Endothelial cell of umbilical vein (primary cell): ENCODE results near the gene MUC4. TPM values are rescaled to one million over a fixed set of nuclear protein-coding genes. Genes with fewer than 3 reads are reported as not detected.

Source experiments
- BruUV-seq: library from RNA; stranded (reverse); fragments of 400-500 nt; replicated peaks from 2 replicates; lab custom pipeline; 2021; lab: Mats Ljungman, UMichigan
- CTCF ChIA-PET: fragments of 300-600, 350-600 bp; sonication (Branson Sonifier 250); formaldehyde crosslinking; loops from one replicate; lab custom pipeline; 2021; ENCODE audit warnings: antibody characterized with exemption, inconsistent platforms; lab: Charles Lee
- POLR2A ChIA-PET: fragments of 300-600, 350-600 bp; sonication (Branson Sonifier 250); formaldehyde crosslinking; loops from one replicate; lab custom pipeline; 2021; ENCODE audit warnings: antibody characterized with exemption, inconsistent platforms; lab: Charles Lee
- DNase-seq: peaks from one replicate; pipeline ENCODE4 v3.0.0-alpha.2; 2011; ENCODE audit warnings: low read depth, low spot score
- FAIRE-seq: peaks from 2 replicates; lab custom pipeline; 2011; peaks lifted over from hg19 to GRCh38; lab: Jason Lieb, UNC
- H2AFZ ChIP-seq: 2 replicates; pipeline ENCODE4 v1.6.0; 2012; ENCODE audit warnings: low read depth, low read length, control low read depth, inconsistent platforms
- H3K27ac ChIP-seq: 2 replicates; pipeline ENCODE4 v1.5.1; 2011; ENCODE audit warnings: low read depth, mild to moderate bottlenecking, control low read depth, low read length, moderate library complexity; ENCODE audit not compliant: insufficient read depth
- H3K27me3 ChIP-seq, 2 experiments: 2 replicates each; pipeline versions ENCODE4 v1.6.0 to v1.6.1; 2011; ENCODE audit warnings: low read length in 2 of 2, mixed read lengths in 1 of 2; ENCODE audit not compliant: control insufficient read depth in 2 of 2, insufficient read depth in 2 of 2
- H3K36me3 ChIP-seq, 2 experiments: 2 replicates in 1 of 2; 3 replicates in 1 of 2; pipeline ENCODE4 v1.5.1; 2011; ENCODE audit warnings: low read length in 2 of 2, mild to moderate bottlenecking in 1 of 2, moderate library complexity in 1 of 2; ENCODE audit not compliant: control insufficient read depth in 2 of 2, insufficient read depth in 2 of 2; ENCODE audit errors: extremely low read depth in 1 of 2
- H3K4me1 ChIP-seq: 3 replicates; pipeline ENCODE4 v1.5.1; 2011; ENCODE audit warnings: mild to moderate bottlenecking, low read length; ENCODE audit not compliant: control insufficient read depth, insufficient read depth; ENCODE audit errors: extremely low read depth
- H3K4me2 ChIP-seq: 2 replicates; pipeline ENCODE4 v1.6.1; 2011; ENCODE audit warnings: low read length, control low read depth, mixed read lengths; ENCODE audit not compliant: insufficient read depth
- H3K4me3 ChIP-seq, 3 experiments: fragments of 200-600 bp in 1 of 3; sonication (generic), shearing (Covaris generic) in 1 of 3; replicated peaks in 1 of 3; 2 replicates each; pipeline ENCODE4 v1.5.1; 2011 to 2016; ENCODE audit warnings: control low read depth in 3 of 3, low read length in 3 of 3, mild to moderate bottlenecking in 2 of 3, inconsistent platforms in 1 of 3, low read depth in 1 of 3, moderate library complexity in 1 of 3; ENCODE audit not compliant: insufficient read depth in 1 of 3
- H3K79me2 ChIP-seq: 2 replicates; pipeline ENCODE4 v1.6.0; 2012; ENCODE audit warnings: low read length, inconsistent platforms; ENCODE audit not compliant: control insufficient read depth, insufficient read depth
- H3K9ac ChIP-seq: replicated peaks from 2 replicates; pipeline ENCODE3; 2011; ENCODE audit warnings: low read length, control low read depth; ENCODE audit not compliant: insufficient read depth; ENCODE audit errors: extremely low read depth
- H3K9me1 ChIP-seq: replicated peaks from 3 replicates; pipeline ENCODE4 v1.6.0; 2011; ENCODE audit warnings: mild to moderate bottlenecking, low read length; ENCODE audit not compliant: control insufficient read depth, insufficient read depth; ENCODE audit errors: extremely low read depth
- H3K9me3 ChIP-seq: replicated peaks from 2 replicates; pipeline ENCODE4 v1.5.1; 2012; ENCODE audit warnings: low read length, inconsistent platforms; ENCODE audit not compliant: control insufficient read depth, insufficient read depth
- H4K20me1 ChIP-seq: replicated peaks from 2 replicates; pipeline ENCODE3; 2011; ENCODE audit warnings: mild to moderate bottlenecking, low read length; ENCODE audit not compliant: control insufficient read depth, insufficient read depth; ENCODE audit errors: extremely low read depth
- CTCF ChIP-seq, 2 donors: IDR thresholded peaks; 1 replicate in 1 of 2; 2 replicates in 1 of 2; pipeline ENCODE4 v1.5.1; 2011; ENCODE audit warnings: low read length in 2 of 2, mild to moderate bottlenecking in 2 of 2, moderate library complexity in 2 of 2, control low read depth in 1 of 2, inconsistent platforms in 1 of 2, low read depth in 1 of 2; ENCODE audit not compliant: insufficient read depth in 1 of 2; ENCODE audit errors: extremely low read depth in 1 of 2
- EZH2 ChIP-seq: IDR thresholded peaks from 2 replicates; pipeline ENCODE4 v1.6.1; 2012; ENCODE audit warnings: borderline replicate concordance, low read depth, mild to moderate bottlenecking, moderate library complexity, low read length, inconsistent platforms; ENCODE audit not compliant: severe bottlenecking
- FOS ChIP-seq: IDR thresholded peaks from 2 replicates; pipeline ENCODE4 v1.6.1; 2011; ENCODE audit warnings: mild to moderate bottlenecking, low read length, moderate library complexity, borderline replicate concordance; ENCODE audit not compliant: insufficient read depth
- GATA2 ChIP-seq: IDR thresholded peaks from 2 replicates; pipeline ENCODE4 v1.7.0; 2011; ENCODE audit warnings: low read depth, mild to moderate bottlenecking, moderate library complexity, mixed read lengths, low read length; ENCODE audit not compliant: insufficient read length, insufficient read depth
- JUN ChIP-seq: IDR thresholded peaks from 2 replicates; pipeline ENCODE4 v1.6.1; 2011; ENCODE audit warnings: borderline replicate concordance, low read depth; ENCODE audit not compliant: insufficient read length, insufficient read depth
- MAX ChIP-seq: IDR thresholded peaks from 2 replicates; pipeline ENCODE4 v1.6.1; 2011; ENCODE audit not compliant: insufficient read depth, insufficient read length
- MYC ChIP-seq: IDR thresholded peaks from one replicate; pipeline ENCODE4 v1.6.1; 2011; ENCODE audit warnings: mild to moderate bottlenecking, low read depth, low read length
- POLR2A ChIP-seq: IDR thresholded peaks from 2 replicates; pipeline ENCODE4 v1.6.1; 2012; ENCODE audit warnings: low read depth, mild to moderate bottlenecking, control low read depth, low read length
- POLR2AphosphoS5 ChIP-seq: IDR thresholded peaks from 2 replicates; pipeline ENCODE4 v1.6.1; 2012; ENCODE audit warnings: low read depth, mild to moderate bottlenecking, control low read depth, low read length, moderate library complexity; ENCODE audit not compliant: insufficient read depth
- dilution Hi-C: fragments of 300-500 bp; cut with MboI; formaldehyde crosslinking; loops from one replicate; pipeline ENCODE4 v1.15.0; 2019; ENCODE audit warnings: low sequenced_read_pairs; ENCODE audit not compliant: extremely low pct_ligation_motif_present
- intact Hi-C: fragments of 100-400 bp; cut with micrococcal nuclease; formaldehyde crosslinking; loops from one replicate; pipeline ENCODE4 v1.10.0; 2022
- polyA plus RNA-seq, 4 experiments: library from polyadenylated mRNA; depleted of rRNA in 3 of 4; stranded (reverse) in 3 of 4; unstranded in 1 of 4; fragments of >200 nt; gene quantifications; 2 replicates each; pipeline versions ENCODE4 v1.2.1 to v1.2.3, GENCODE V29; 2011 to 2012; ENCODE audit warnings: missing spikeins in 1 of 4
- total RNA-seq: library from RNA; stranded (reverse); gene quantifications from 2 replicates; pipeline ENCODE4 v1.2.3, GENCODE V29; 2021

The MUC4 gene
- total and polyA plus RNA-seq, 2 donors (not counting 3 experiments of a cell fraction or from before 2014, with no cell fraction given): 0.04 TPM; not detected in 1

GRCh38 chr3:195854628-195855294 is 43.0 kb upstream of the MUC4 start:
- no peaks in the 10 kb centered on the region for H3K79me2 ChIP-seq
- ChIA-PET CTCF (interaction anchor here (0.9 to 11.6 kb wide), 2 partner anchors 8 to 39 kb away, joined by 4 to 454 read pairs; no protein-coding TSS in a partner anchor), POLR2A (no interaction called here)
- no peak for FAIRE-seq
- no peak overlapping the region for H3K27ac ChIP-seq
- no peak overlapping the region for H3K9ac ChIP-seq
- no peak for DNase-seq
- H3K4me2 ChIP-seq: no peak overlapping the region
- dilution Hi-C loops: no loop called here
- no peaks in the 10 kb centered on the region for H3K27me3 ChIP-seq
- intact Hi-C loops: loop anchor here (5.0 to 10.0 kb wide), 3 partner anchors 138 to 310 kb away; partner anchors contain the start of gene PPP1R2
- H2AFZ ChIP-seq: no peak overlapping the region
- no peaks in the 10 kb centered on the region for H3K4me1 ChIP-seq
- BruUV-seq: no TSS peak
- no peak overlapping the region for H3K4me3 ChIP-seq
- H3K9me1 ChIP-seq: no peaks in the 10 kb centered on the region
- H3K9me3 ChIP-seq: no peaks in the 10 kb centered on the region
- H3K36me3 ChIP-seq: no peaks in the 10 kb centered on the region
- no peak for TF ChIP-seq MYC
- no peak for TF ChIP-seq FOS
- no peak for TF ChIP-seq POLR2A
- no peak for TF ChIP-seq JUN
- no peak for TF ChIP-seq EZH2
- TF ChIP-seq GATA2: no peak
- TF ChIP-seq POLR2AphosphoS5: no peak
- TF ChIP-seq CTCF (IDR thresholded peaks at IDR 0.05; ENCODE audit: extremely low read depth in 1 of 2, insufficient read depth in 1 of 2, low read depth in 1 of 2, low read length in 2 of 2): no peak
- no peak for TF ChIP-seq MAX
- H4K20me1 ChIP-seq: no peaks in the 10 kb centered on the region
